ENCODE measurements around the gene DNAH9. TPM values are rescaled to one million over a fixed set of nuclear protein-coding genes. Genes with fewer than 3 reads are reported as not detected.
A peak's percentile ranks its signal among the peaks of the same experiment; 100 is the strongest.

DNAH9 gene
- total and polyA plus RNA-seq, 2 of the 8 experiments (the other 6 are each of a cell fraction or from before 2014, with no cell fraction given), result 0.21 to 0.86 TPM

GRCh38 chr17:11558681-11559234 is 39.5 kb upstream of the DNAH9 start:
- Histone ChIP-seq H3K18ac (ENCODE audit: extremely low read depth, low read length) (no peak overlapping the region), H2BK120ac (replicated peaks; ENCODE audit: low read depth, low read length) (no peak overlapping the region), H3K4ac (replicated peaks; ENCODE audit: insufficient read length, low read depth, low read length) (no peak overlapping the region), H2BK12ac (ENCODE audit: low read depth, low read length) (0 out of 2 replicates have a peak overlapping the region, but pooled peaks have one; percentile 17), H3K9me3 (ENCODE audit: insufficient read depth in 2 of 2, low read depth in 1 of 2, low read length in 1 of 2) (no peaks in the 10 kb centered on the region), H4K8ac (ENCODE audit: extremely low read depth, insufficient read depth, low read length) (no peak overlapping the region), H4K91ac (replicated peaks; ENCODE audit: insufficient read length, low read length) (no peak overlapping the region), H2BK15ac (ENCODE audit: low read length) (no peak overlapping the region), H2AFZ (ENCODE audit: low read length) (no peak overlapping the region), H3K4me1 (replicated peaks in 1 of 4; ENCODE audit: control insufficient read depth in 3 of 4, insufficient read depth in 4 of 4, low read length in 3 of 4) (peaks cover 0 to 3% (median 0%) of the 10 kb centered on the region in 4 experiments; a peak in 3 of 7 replicates), H3K4me3 (ENCODE audit: extremely low read depth in 1 of 4, insufficient read depth in 2 of 4, low read depth in 3 of 4, low read length in 4 of 4) (no peak overlapping the region), H3K27ac (ENCODE audit: low read depth, low read length) (no peak overlapping the region), H3K79me1 (ENCODE audit: low read depth, low read length) (no peaks in the 10 kb centered on the region), H4K20me1 (replicated peaks in 1 of 2; ENCODE audit: control insufficient read depth in 1 of 2, insufficient read depth in 2 of 2, low read length in 2 of 2) (no peaks in the 10 kb centered on the region), H3K36me3 (ENCODE audit: control insufficient read depth in 2 of 4, insufficient read depth in 4 of 4, low read length in 3 of 4) (no peaks in the 10 kb centered on the region), H3K56ac (replicated peaks; ENCODE audit: insufficient read length, low read depth, low read length) (no peak overlapping the region), H3K27me3 (replicated peaks in 1 of 4; ENCODE audit: control insufficient read depth in 3 of 4, extremely low read depth in 1 of 4, insufficient read depth in 3 of 4, low read length in 3 of 4) (no peaks in the 10 kb centered on the region), H2BK20ac (ENCODE audit: low read length) (no peak overlapping the region), H3K23me2 (ENCODE audit: low read depth, low read length) (no peaks in the 10 kb centered on the region; the same call in 1 of the 2 replicates), H2AK5ac (ENCODE audit: low read depth, low read length) (no peak overlapping the region), H3K4me2 (ENCODE audit: insufficient read depth in 1 of 2, low read depth in 2 of 2, low read length in 2 of 2) (no peak overlapping the region), H3K9ac (replicated peaks in 1 of 4; ENCODE audit: extremely low read depth in 1 of 4, low read depth in 3 of 4, low read length in 3 of 4) (no peak overlapping the region), H4K5ac (ENCODE audit: insufficient read length, low read depth, low read length) (no peak overlapping the region), H3K79me2 (ENCODE audit: control insufficient read depth in 1 of 2, insufficient read depth in 2 of 2, low read length in 2 of 2) (no peaks in the 10 kb centered on the region), H3K14ac (ENCODE audit: insufficient read length) (no peak overlapping the region), H3K23ac (ENCODE audit: insufficient read length) (no peak overlapping the region), H2BK5ac (ENCODE audit: low read depth, low read length) (no peak overlapping the region)
- WGBS, 2 experiments (ENCODE audit: extremely low coverage in 1 of 2, insufficient coverage in 1 of 2, insufficient read length in 1 of 2, insufficient replicate concordance in 2 of 2, low coverage in 1 of 2, low lambda C conversion rate in 2 of 2, missing lambda C conversion rate in 1 of 2), result 94% methylated on average over 8 of the region's 10 CpGs; no CpG with 5 or more reads in 1 of the 2 experiments
- DNase-seq (ENCODE audit: low read depth in 1 of 2, low spot score in 2 of 2) (no peak), FAIRE-seq (no peak)
- TF ChIP-seq NANOG (IDR thresholded peaks at IDR 0.05; ENCODE audit: insufficient read depth, low read depth, low read length, poor library complexity, severe bottlenecking), result no peak
- no peak for TF ChIP-seq SRF (IDR thresholded peaks at IDR 0.05; ENCODE audit: low read depth, low read length)
- TF ChIP-seq USF2 (IDR thresholded peaks at IDR 0.05; ENCODE audit: low read length), result no peak
- TF ChIP-seq BCL11A (IDR thresholded peaks at IDR 0.05; ENCODE audit: low read depth in 2 of 2, low read length in 2 of 2), result no peak
- TF ChIP-seq JUND (IDR thresholded peaks at IDR 0.05; ENCODE audit: low read length), result no peak
- no peak for TF ChIP-seq SIX5 (IDR thresholded peaks at IDR 0.05; ENCODE audit: low read depth, low read length)
- no peak for TF ChIP-seq E2F6 (IDR thresholded peaks at IDR 0.05)
- no peak for TF ChIP-seq CHD2 (IDR thresholded peaks at IDR 0.05; ENCODE audit: low read length)
- no peak for TF ChIP-seq TEAD4 (IDR thresholded peaks at IDR 0.05; ENCODE audit: low read depth, low read length)
- TF ChIP-seq JUN (IDR thresholded peaks at IDR 0.05; ENCODE audit: low read depth, low read length), result no peak
- ChIA-PET POLR2A (ENCODE audit: partially characterized antibody) (no interaction called here), CTCF (ENCODE audit: partially characterized antibody) (interaction anchor here (1.0 to 1.3 kb wide), 2 partner anchors 11 to 167 kb away, joined by 3 read pairs; no protein-coding TSS in a partner anchor)

Data from H1 (cell line).